Progenitor cell of endocrine pancreas (in vitro differentiated cells): ENCODE measurements around the gene BCOR. TPM values are rescaled to one million over a fixed set of nuclear protein-coding genes. Genes with fewer than 3 reads are reported as not detected.

Experiments used
- DNase-seq: peaks from one replicate; pipeline ENCODE4 v3.0.0; 2021; ENCODE audit warnings: low spot score; ENCODE audit not compliant: unreplicated experiment
- H3K27ac Mint-ChIP-seq: 2 replicates; pipeline ENCODE4 v1.8.0; 2021; ENCODE audit warnings: mild to moderate bottlenecking, moderate library complexity, mixed read lengths
- H3K27me3 Mint-ChIP-seq: 2 replicates; pipeline ENCODE4 v1.8.0; 2021; ENCODE audit warnings: mixed read lengths
- H3K36me3 Mint-ChIP-seq: 2 replicates; pipeline ENCODE4 v1.8.0; 2022; ENCODE audit warnings: mixed read lengths; ENCODE audit not compliant: insufficient read depth
- H3K4me1 Mint-ChIP-seq: 2 replicates; pipeline ENCODE4 v1.8.0; 2021; ENCODE audit warnings: low read depth, mixed read lengths
- H3K4me3 Mint-ChIP-seq: 2 replicates; pipeline ENCODE4 v1.8.0; 2021; ENCODE audit warnings: low read depth, mild to moderate bottlenecking, moderate library complexity, mixed read lengths
- H3K9me3 Mint-ChIP-seq: 2 replicates; pipeline ENCODE4 v1.8.0; 2021; ENCODE audit warnings: low read depth, mixed read lengths
- CTCF ChIP-seq: fragments of 200-600 bp; sonication (generic); IDR thresholded peaks from one replicate; pipeline ENCODE4 v1.5.0; 2021; ENCODE audit warnings: antibody characterized with exemption, mild to moderate bottlenecking; ENCODE audit not compliant: unreplicated experiment
- total RNA-seq: library from RNA; stranded (reverse); gene quantifications from 2 replicates; pipeline ENCODE4 v1.2.1, GENCODE V29; 2021

Gene BCOR
- total RNA-seq, 1 donor from 2014 or later, result 20.5 TPM

- H3K36me3 Mint-ChIP-seq, result no peaks in the 10 kb centered on the region
- H3K4me3 Mint-ChIP-seq, result no peak overlapping the region
- H3K4me1 Mint-ChIP-seq, result no peaks in the 10 kb centered on the region
- no peaks in the 10 kb centered on the region for H3K27me3 Mint-ChIP-seq
- no peak for TF ChIP-seq CTCF
- no peak overlapping the region for H3K27ac Mint-ChIP-seq
- peaks cover 6% of the 10 kb centered on the region for H3K9me3 Mint-ChIP-seq
- DNase-seq, result no peak
Measured at GRCh38 chrX:40037367-40037766, 60.4 kb downstream of the BCOR start.

- Mint-ChIP-seq H3K27ac (no peak overlapping the region), H3K27me3 (no peaks in the 10 kb centered on the region), H3K36me3 (no peaks in the 10 kb centered on the region), H3K4me3 (no peak overlapping the region), H3K9me3 (peaks cover 3% of the 10 kb centered on the region), H3K4me1 (peaks cover 2% of the 10 kb centered on the region)
- DNase-seq, result no peak
- no peak for TF ChIP-seq CTCF
Measured at GRCh38 chrX:40035726-40036125, 62.0 kb downstream of the BCOR start.

- Mint-ChIP-seq H3K36me3 (no peaks in the 10 kb centered on the region), H3K4me3 (no peak overlapping the region), H3K27me3 (no peaks in the 10 kb centered on the region), H3K9me3 (peaks cover 6% of the 10 kb centered on the region), H3K27ac (no peak overlapping the region), H3K4me1 (peaks cover 2% of the 10 kb centered on the region)
- no peak for DNase-seq
- no peak for TF ChIP-seq CTCF
Measured at GRCh38 chrX:40031911-40032310, 65.8 kb downstream of the BCOR start.

- H3K27me3 Mint-ChIP-seq, result no peaks in the 10 kb centered on the region
- TF ChIP-seq CTCF, result no peak
Measured at GRCh38 chrX:40030205-40030604, 67.6 kb downstream of the BCOR start.

GRCh38 chrX:40022421-40022820 is 75.3 kb downstream of the BCOR start:
- no peak overlapping the region for H3K27ac Mint-ChIP-seq
- no peak for DNase-seq
- no peak for TF ChIP-seq CTCF
- H3K9me3 Mint-ChIP-seq, result peaks cover 3% of the 10 kb centered on the region
- H3K27me3 Mint-ChIP-seq, result no peaks in the 10 kb centered on the region
- no peak overlapping the region for H3K4me3 Mint-ChIP-seq
- no peaks in the 10 kb centered on the region for H3K36me3 Mint-ChIP-seq
- no peaks in the 10 kb centered on the region for H3K4me1 Mint-ChIP-seq

More at GRCh38 chrX:40030205-40030604, 67.6 kb downstream of the BCOR start:
- peaks cover 2% of the 10 kb centered on the region for H3K4me1 Mint-ChIP-seq
- no peaks in the 10 kb centered on the region for H3K36me3 Mint-ChIP-seq
- DNase-seq, result no peak
- H3K4me3 Mint-ChIP-seq, result no peak overlapping the region
- peaks cover 6% of the 10 kb centered on the region for H3K9me3 Mint-ChIP-seq
- no peak overlapping the region for H3K27ac Mint-ChIP-seq
